Measurements from ENCODE around the gene RET. TPM values are rescaled to one million over a fixed set of nuclear protein-coding genes. Genes with fewer than 3 reads are reported as not detected.

RET gene
- total RNA-seq, 2 donors from 2014 or later, result not detected

- DNase-seq (ENCODE audit: low spot score), result no peak
- Mint-ChIP-seq H3K4me3 (no peak overlapping the region), H3K4me1 (ENCODE audit: low read depth in 2 of 2) (no peaks in the 10 kb centered on the region), H3K36me3 (no peaks in the 10 kb centered on the region), H3K27me3 (peaks cover 3 to 4% of the 10 kb centered on the region in 2 donors), H3K27ac (no peak overlapping the region), H3K9me3 (no peaks in the 10 kb centered on the region)
- no peak for ATAC-seq
Observed at GRCh38 chr10:43040482-43041256, 36.2 kb upstream of the RET start.

DNA sequence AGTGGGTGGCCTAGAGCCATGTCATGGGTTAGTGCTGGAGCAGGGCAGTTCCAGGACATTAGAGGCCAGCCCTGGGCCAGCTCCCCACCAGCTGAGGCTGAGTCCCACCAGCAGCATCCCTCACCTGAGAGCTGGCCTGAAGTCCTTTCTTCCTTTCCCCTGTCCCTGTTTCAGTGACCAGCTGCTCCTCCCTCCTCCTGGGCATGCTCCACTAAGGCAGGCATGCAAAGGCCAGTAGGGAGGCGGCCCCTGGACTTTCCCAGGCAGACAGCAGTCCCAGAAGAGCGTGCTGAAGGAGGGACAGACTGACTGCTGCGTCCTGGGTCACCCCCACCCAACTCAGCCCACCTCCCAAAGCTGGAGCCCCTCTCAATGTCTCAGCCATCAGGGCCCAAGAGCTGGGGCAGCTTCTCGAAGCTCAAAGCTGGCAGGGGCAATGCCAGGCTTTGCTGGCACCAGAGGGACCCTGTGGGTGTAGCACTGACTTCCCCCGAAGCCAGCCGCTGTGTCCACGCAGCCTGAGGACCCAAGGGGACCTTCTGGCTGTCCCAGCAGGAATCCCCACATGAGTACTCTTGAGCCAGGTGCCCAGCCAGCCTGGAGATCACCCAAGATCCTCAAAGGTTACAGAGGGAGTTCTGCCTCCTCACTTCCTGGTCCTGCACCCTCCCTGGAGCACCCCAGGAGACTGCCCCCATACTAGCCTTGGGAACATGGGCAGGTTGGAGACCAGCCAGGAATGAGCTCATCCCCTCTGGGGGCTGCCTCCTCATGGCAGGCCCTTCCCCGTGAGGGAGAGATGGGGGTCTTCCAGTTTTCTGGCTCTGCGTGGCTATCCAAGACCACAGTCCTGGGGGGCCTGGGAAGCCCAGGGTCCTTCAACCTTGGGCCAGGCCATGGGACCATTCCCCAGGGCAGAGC is 35.2 kb upstream of the RET start:
- Mint-ChIP-seq H3K27ac (no peak overlapping the region), H3K4me3 (no peak overlapping the region), H3K36me3 (no peaks in the 10 kb centered on the region), H3K27me3 (no peaks in the 10 kb centered on the region), H3K4me1 (ENCODE audit: low read depth in 2 of 2) (no peaks in the 10 kb centered on the region), H3K9me3 (no peaks in the 10 kb centered on the region)
- no peak for DNase-seq (ENCODE audit: low spot score)
- ATAC-seq, result no peak

DNA sequence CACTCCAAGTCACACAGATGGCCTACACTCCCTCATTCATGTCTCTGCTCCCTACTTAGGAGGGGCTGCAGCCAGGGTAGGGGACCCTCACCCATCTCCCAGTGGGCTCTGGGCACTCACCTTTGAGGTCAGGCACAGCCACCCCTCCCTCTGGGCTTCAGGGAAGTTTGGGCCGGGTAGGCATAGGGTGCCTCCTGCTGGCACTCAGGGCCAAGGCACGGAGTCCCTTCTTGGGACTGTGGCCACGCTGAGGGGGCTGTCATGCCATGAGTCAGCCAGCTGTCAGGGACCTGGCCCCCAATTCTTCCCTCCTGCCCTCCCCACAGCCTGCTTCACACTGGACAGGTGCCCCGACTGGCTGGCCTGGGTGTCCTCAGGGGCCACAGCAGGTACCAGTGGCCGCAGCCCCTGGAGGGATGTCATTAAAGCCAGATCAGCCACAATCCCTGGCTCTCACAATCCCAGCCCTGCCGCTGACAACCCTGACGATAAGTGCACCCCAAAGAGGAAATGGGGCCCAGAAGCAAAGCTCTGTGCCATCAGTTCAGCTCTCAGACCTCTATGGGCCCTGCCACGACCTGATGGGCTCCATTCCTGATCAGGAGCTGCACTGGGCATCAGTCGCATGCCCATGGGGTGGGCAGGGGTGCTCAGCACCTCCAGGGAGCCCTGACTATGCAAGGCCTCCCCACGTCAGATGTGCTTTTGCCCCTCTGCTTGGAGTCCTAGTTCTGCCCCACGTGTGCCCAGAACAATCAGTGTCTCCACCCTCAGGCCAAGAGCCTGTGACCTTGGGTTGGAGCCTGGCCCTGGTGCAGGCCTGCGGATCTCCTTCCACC is 34.1 kb upstream of the RET start:
- Mint-ChIP-seq H3K27ac (no peak overlapping the region), H3K27me3 (no peaks in the 10 kb centered on the region), H3K4me1 (ENCODE audit: low read depth in 2 of 2) (no peaks in the 10 kb centered on the region), H3K36me3 (no peaks in the 10 kb centered on the region), H3K4me3 (no peak overlapping the region), H3K9me3 (no peaks in the 10 kb centered on the region)
- DNase-seq (ENCODE audit: low spot score) (no peak), ATAC-seq (no peak)

DNA sequence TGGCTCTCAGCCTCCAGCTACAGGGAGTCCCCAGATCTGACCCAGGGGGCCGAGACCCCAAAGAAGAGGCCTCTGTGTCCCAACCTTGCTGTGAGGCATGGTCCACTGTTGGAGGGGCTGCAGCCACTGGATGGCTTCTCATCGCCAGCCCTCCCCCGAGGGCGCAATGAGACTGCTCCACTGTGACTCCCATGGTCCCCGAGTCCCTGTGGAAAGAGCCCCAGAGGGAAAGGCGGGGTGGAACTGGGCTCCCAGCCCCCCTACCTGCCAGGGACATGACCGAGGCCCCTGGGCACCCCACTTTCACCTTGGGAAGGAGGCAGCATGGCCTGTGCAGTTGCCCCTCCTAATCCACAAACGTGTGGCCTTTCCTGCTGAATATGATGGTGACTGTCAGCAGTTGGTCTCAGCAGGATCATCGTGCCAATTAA is 33.5 kb upstream of the RET start:
- H3K27ac Mint-ChIP-seq, result no peak overlapping the region
- H3K4me3 Mint-ChIP-seq, result no peak overlapping the region
- H3K9me3 Mint-ChIP-seq, result no peaks in the 10 kb centered on the region
- DNase-seq (ENCODE audit: low spot score) (no peak), ATAC-seq (no peak)
- no peaks in the 10 kb centered on the region for H3K4me1 Mint-ChIP-seq (ENCODE audit: low read depth in 2 of 2)
- H3K36me3 Mint-ChIP-seq, result no peaks in the 10 kb centered on the region
- H3K27me3 Mint-ChIP-seq, result no peaks in the 10 kb centered on the region

GRCh38 chr10:43043773-43044447 is 33.0 kb upstream of the RET start:
- Mint-ChIP-seq H3K27ac (no peak overlapping the region), H3K9me3 (no peaks in the 10 kb centered on the region), H3K4me3 (no peak overlapping the region), H3K4me1 (ENCODE audit: low read depth in 2 of 2) (no peaks in the 10 kb centered on the region), H3K27me3 (no peaks in the 10 kb centered on the region), H3K36me3 (no peaks in the 10 kb centered on the region)
- DNase-seq (ENCODE audit: low spot score), result no peak
- ATAC-seq, result no peak

DNA sequence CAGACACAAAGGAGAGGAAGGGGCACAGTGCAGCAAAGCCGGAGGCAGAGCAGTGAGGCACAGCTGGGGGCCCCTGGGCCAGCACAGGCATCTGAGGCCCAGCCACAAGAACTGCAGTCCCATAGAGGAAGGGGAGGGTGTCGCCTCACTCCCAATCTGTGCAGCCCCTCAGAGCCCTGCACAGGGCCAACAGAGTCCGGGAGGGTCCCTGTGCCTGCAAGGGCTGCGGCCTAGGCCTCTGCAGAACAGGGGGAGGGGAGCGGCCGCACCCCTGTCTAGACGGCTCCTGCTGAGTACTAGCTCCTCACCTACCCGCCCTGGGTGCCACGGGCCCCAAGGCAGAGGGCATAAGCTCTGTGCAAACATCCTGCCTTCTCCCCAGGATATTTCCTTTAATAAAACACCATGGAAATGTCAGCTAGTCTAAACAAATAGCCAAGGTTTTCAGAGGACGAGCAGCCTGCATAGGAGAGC is 32.4 kb upstream of the RET start:
- H3K27ac Mint-ChIP-seq, result no peak overlapping the region
- no peaks in the 10 kb centered on the region for H3K36me3 Mint-ChIP-seq

DNA sequence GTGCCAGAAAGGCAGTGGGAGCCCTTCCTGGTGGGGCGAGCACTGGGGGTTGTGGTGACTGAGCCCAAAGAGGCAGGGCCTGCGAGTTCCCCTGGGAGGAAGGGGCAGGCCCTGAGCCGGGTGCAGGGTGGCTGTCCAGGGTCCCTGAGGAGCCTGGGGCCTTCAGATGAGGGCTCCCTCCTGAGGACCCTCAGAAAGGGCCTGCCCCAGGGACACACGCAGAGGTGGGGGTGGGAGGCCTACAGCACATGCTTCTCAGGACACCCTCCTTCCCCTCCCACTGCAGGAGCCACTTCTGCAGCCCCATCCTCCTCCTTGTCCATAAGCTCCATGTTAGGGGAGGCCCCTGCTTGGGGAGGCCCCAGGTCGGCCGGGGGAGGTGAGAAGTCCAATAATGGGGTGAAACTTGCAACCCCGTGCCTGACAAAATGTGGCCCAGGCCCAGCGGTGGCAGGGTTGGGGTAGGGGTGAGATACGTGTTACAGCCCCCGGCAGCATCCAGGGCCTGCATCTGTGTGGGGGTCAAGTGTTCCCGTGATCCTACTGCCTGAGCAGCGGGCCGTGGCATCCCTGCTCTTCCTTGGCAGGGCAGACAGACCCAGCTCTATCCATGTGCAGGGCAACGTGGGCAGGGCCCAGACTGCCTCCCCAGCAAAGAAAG is 31.8 kb upstream of the RET start:
- Mint-ChIP-seq H3K9me3 (no peaks in the 10 kb centered on the region), H3K27me3 (peaks cover 2 to 3% of the 10 kb centered on the region in 2 donors), H3K36me3 (no peaks in the 10 kb centered on the region), H3K4me1 (ENCODE audit: low read depth in 2 of 2) (no peaks in the 10 kb centered on the region), H3K4me3 (no peak overlapping the region), H3K27ac (no peak overlapping the region)
- ATAC-seq, result no peak
- peak; percentile 47 for DNase-seq (ENCODE audit: low spot score)

More for the DNA sequence above, 32.4 kb upstream of the RET start:
- Mint-ChIP-seq H3K4me1 (ENCODE audit: low read depth in 2 of 2) (no peaks in the 10 kb centered on the region), H3K9me3 (no peaks in the 10 kb centered on the region), H3K27me3 (no peaks in the 10 kb centered on the region), H3K4me3 (no peak overlapping the region)
- DNase-seq (ENCODE audit: low spot score) (peak; percentile 41), ATAC-seq (no peak)

GRCh38 chr10:43045631-43046287 is 31.1 kb upstream of the RET start:
- peak; percentile 32 for DNase-seq (ENCODE audit: low spot score)
- H3K9me3 Mint-ChIP-seq, result no peaks in the 10 kb centered on the region
- peaks cover 6 to 10% of the 10 kb centered on the region in 2 donors for H3K27me3 Mint-ChIP-seq
- no peak overlapping the region for H3K4me3 Mint-ChIP-seq
- no peaks in the 10 kb centered on the region for H3K36me3 Mint-ChIP-seq
- H3K27ac Mint-ChIP-seq, result no peak overlapping the region
- peak in 1 of 2 donors; percentile 28 for ATAC-seq
- no peaks in the 10 kb centered on the region for H3K4me1 Mint-ChIP-seq (ENCODE audit: low read depth in 2 of 2)

DNA sequence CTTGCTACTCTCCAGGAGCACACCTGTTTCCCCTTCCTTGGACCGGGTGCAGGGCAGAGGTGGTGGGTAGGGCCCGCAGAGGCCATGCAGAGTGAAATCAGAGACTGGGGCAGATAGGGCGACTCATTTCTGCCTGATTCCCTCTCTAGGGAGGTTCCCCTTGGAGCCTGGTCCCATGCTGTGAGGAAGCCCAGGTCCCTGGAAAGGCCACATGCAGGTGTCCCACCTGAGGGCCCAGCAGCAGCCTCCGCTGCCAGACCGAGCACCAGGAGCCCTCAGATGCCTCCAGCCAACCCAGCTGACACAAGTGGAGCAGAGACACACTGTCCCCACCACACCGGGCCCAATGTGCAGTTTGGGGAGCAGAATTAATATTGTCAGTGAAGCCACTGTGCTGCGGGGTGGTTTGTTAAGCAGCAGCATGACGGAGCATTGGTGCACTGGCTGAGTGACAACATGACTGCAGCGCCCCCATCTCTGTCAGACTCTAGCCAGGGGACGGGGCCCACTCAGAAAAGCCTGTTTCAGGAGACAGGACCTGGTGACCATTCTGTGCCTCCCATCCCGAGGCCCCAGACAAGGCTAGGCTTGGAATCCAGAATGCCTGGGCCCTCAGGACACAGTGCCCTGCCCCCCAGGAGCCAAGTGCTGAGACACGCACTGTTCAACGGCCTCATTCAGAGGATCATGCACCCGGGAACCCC is 30.4 kb upstream of the RET start:
- H3K4me3 Mint-ChIP-seq, result no peak overlapping the region
- no peaks in the 10 kb centered on the region for H3K36me3 Mint-ChIP-seq
- H3K27ac Mint-ChIP-seq, result no peak overlapping the region
- H3K27me3 Mint-ChIP-seq, result peaks cover 7 to 10% of the 10 kb centered on the region in 2 donors
- DNase-seq (ENCODE audit: low spot score), result no peak
- ATAC-seq, result peak in 1 of 2 donors; percentile 4
- no peaks in the 10 kb centered on the region for H3K4me1 Mint-ChIP-seq (ENCODE audit: low read depth in 2 of 2)
- H3K9me3 Mint-ChIP-seq, result no peaks in the 10 kb centered on the region

DNA sequence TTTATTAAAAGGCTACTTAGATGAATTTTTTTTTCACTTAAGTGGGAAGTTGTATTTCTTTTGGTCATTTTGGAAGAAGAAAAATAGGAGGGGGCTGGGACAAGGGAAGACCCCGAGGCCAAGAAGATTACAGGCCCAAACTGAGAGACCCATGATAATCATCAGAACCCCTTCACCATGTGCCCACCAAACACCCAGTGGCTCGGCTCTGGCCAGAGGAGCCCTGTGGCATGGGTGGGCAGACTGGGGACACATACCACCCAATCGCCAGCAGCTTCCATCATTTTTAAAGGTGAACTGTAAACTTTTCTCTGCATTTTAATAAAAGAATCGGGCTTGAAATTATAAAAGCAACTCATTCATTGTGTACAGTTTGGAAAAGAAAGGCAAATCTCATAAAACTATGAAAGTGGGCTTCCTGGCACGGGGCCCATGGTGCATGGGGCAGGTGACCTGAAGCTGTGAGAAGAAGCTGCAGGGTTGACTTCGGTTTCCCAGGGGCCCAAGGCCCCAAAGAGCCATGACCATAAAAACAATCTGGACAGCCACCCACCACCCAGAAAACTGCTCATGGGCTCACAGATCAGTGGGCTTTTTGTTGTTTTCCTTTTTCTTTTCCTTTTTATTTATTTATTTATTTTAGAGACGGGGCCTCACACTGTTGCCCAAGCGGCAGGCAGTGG is 29.4 kb upstream of the RET start:
- no peak overlapping the region for H3K4me3 Mint-ChIP-seq
- no peak for DNase-seq (ENCODE audit: low spot score)
- no peaks in the 10 kb centered on the region for H3K36me3 Mint-ChIP-seq
- H3K9me3 Mint-ChIP-seq, result no peaks in the 10 kb centered on the region
- no peak overlapping the region for H3K27ac Mint-ChIP-seq
- peaks cover 7 to 12% of the 10 kb centered on the region in 2 donors for H3K27me3 Mint-ChIP-seq
- ATAC-seq, result no peak
- H3K4me1 Mint-ChIP-seq (ENCODE audit: low read depth in 2 of 2), result no peaks in the 10 kb centered on the region

DNA sequence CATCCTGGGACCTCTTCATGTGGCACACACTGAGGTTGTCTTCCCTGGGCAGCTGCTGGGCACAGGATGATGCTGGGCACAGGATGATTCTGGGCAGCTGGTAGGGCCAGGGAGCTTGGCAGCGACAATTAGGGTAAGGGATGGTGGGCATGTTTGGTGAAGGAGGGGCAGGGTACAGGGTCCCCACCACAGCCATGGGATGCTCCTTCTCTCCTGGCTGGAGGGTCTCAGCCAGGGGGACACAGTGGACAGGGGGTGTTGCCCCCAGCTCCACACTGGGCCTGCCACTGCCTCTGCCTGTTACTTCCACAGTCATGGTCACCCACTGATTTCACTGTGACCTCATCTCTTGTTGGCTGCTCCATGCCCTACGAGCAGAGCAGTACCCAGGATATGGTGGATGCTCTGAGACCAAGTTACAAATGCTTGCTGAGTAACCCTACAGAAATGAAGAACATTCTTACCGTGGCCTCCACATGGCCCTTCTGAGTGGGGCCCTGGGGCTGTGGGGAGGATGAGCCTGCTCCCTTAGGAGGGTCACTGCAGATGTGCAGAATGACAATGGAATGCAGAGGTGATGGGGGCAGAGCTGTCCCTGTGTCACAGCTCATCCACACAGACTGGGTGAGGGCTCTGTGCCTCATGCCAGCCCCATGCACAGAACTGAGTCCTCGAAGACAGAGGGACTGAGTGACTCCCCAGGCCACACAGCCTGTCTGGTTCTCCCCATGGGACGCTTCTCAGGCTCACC is 28.4 kb upstream of the RET start:
- ATAC-seq, result peak in 1 of 2 donors; percentile 18
- H3K4me1 Mint-ChIP-seq (ENCODE audit: low read depth in 2 of 2), result no peaks in the 10 kb centered on the region
- no peaks in the 10 kb centered on the region for H3K9me3 Mint-ChIP-seq
- peaks cover 14 to 20% of the 10 kb centered on the region in 2 donors for H3K27me3 Mint-ChIP-seq
- H3K4me3 Mint-ChIP-seq, result no peak overlapping the region
- peak; percentile 37 for DNase-seq (ENCODE audit: low spot score)
- no peaks in the 10 kb centered on the region for H3K36me3 Mint-ChIP-seq
- no peak overlapping the region for H3K27ac Mint-ChIP-seq

All from natural killer cell treated with Interleukin-12 subunit alpha and Interleukin-12 subunit beta and Interleukin-15 and Interleukin-18, amount 100 ng/mL, for 72 hours (primary cell).